Measurements from ENCODE around the gene PHACTR3.

Gene PHACTR3

GRCh38 chr20:59813126-59813947 is 209.0 kb downstream of the PHACTR3 start:
- DNase-seq (ENCODE audit: low read depth, low spot score), result no peak

- DNase-seq (ENCODE audit: low read depth, low spot score), result no peak
Observed at GRCh38 chr20:59813948-59814839, 209.9 kb downstream of the PHACTR3 start.

GRCh38 chr20:59814840-59815340 is 210.6 kb downstream of the PHACTR3 start:
- DNase-seq (ENCODE audit: low read depth, low spot score), result no peak

- DNase-seq (ENCODE audit: low read depth, low spot score), result no peak
Observed at GRCh38 chr20:59816146-59816738, 211.9 kb downstream of the PHACTR3 start.

GRCh38 chr20:59817406-59817805 is 213.1 kb downstream of the PHACTR3 start:
- DNase-seq (ENCODE audit: low read depth, low spot score), result no peak

- no peak for DNase-seq (ENCODE audit: low read depth, low spot score)
Observed at GRCh38 chr20:59817846-59818615, 213.7 kb downstream of the PHACTR3 start.

GRCh38 chr20:59818911-59819310 is 214.6 kb downstream of the PHACTR3 start:
- no peak for DNase-seq (ENCODE audit: low read depth, low spot score)

GRCh38 chr20:59819496-59820203 is 215.3 kb downstream of the PHACTR3 start:
- no peak for DNase-seq (ENCODE audit: low read depth, low spot score)

GRCh38 chr20:59820204-59821041 is 216.1 kb downstream of the PHACTR3 start:
- DNase-seq (ENCODE audit: low read depth, low spot score), result no peak

GRCh38 chr20:59821201-59821600 is 216.9 kb downstream of the PHACTR3 start:
- no peak for DNase-seq (ENCODE audit: low read depth, low spot score)

GRCh38 chr20:59821788-59822187 is 217.4 kb downstream of the PHACTR3 start:
- DNase-seq (ENCODE audit: low read depth, low spot score), result no peak

- no peak for DNase-seq (ENCODE audit: low read depth, low spot score)
Observed at GRCh38 chr20:59822291-59823029, 218.1 kb downstream of the PHACTR3 start.

GRCh38 chr20:59823030-59823423 is 218.7 kb downstream of the PHACTR3 start:
- no peak for DNase-seq (ENCODE audit: low read depth, low spot score)

- DNase-seq (ENCODE audit: low read depth, low spot score), result no peak
Observed at GRCh38 chr20:59823491-59824259, 219.3 kb downstream of the PHACTR3 start.

GRCh38 chr20:59824711-59825562 is 220.6 kb downstream of the PHACTR3 start:
- DNase-seq (ENCODE audit: low read depth, low spot score), result no peak

- no peak for DNase-seq (ENCODE audit: low read depth, low spot score)
Observed at GRCh38 chr20:59825563-59825920, 221.2 kb downstream of the PHACTR3 start.
